ENCODE measurements around the gene GET4. TPM values are rescaled to one million over a fixed set of nuclear protein-coding genes. Genes with fewer than 3 reads are reported as not detected.

The GET4 gene
- polyA plus RNA-seq, 1 donor (not counting 4 experiments of a cell fraction or from before 2014, with no cell fraction given), result 21.1 TPM

DNA sequence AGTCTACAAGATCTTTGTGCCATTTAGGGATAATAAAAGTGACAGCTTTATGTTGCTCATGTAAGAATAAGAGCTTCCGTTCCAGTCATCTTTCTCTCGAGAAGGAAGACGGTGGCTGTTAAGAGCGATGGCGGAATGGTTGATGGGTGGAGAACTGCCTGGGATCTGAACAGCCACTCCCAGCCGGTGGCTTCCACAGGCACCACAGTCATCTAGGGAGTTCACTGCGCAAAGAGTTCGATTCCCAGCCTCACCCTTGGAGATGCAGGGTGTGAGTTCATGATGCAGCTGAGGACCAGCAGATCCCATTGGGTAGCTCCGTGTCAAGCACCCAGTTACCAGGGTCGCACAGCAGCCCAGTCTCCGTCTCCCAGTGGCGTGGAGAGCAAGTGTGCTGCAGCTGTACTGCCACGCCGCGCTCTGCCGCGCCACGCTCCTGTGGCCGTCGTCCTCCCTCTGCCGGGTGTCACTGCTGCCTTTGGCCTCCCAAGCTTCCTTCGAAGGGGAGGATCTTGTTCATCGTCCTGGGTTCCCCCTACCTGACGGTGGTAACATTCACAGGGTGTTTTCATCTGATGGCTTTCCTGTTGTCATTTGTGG, 36.3 kb upstream of the GET4 start:
- no peaks in the 10 kb centered on the region for H3K9me1 ChIP-seq (ENCODE audit: control insufficient read depth, extremely low read depth, insufficient read depth, low read length)
- H3K4me1 ChIP-seq (ENCODE audit: control insufficient read depth, extremely low read depth, insufficient read depth, low read length), result peaks cover 25% of the 10 kb centered on the region
- H3K9me3 ChIP-seq (ENCODE audit: control insufficient read depth, low read depth, low read length), result no peaks in the 10 kb centered on the region
- H3K9ac ChIP-seq (ENCODE audit: control insufficient read depth, extremely low read depth, insufficient read depth, low read length), result no peak overlapping the region
- no peak overlapping the region for H3K27ac ChIP-seq (ENCODE audit: control insufficient read depth, insufficient read depth, low read length)
- no peak overlapping the region for H3K4me3 ChIP-seq (ENCODE audit: control insufficient read depth in 2 of 3, extremely low read depth in 1 of 3, insufficient read depth in 2 of 3, low read depth in 1 of 3, low read length in 3 of 3)
- dilution Hi-C loops (cut with MboI; ENCODE audit: extremely low pct_ligation_motif_present, low sequenced_read_pairs), result no loop called here
- FAIRE-seq, result no peak
- H3K79me2 ChIP-seq (ENCODE audit: control insufficient read depth, insufficient read depth, low read length), result peaks cover 54% of the 10 kb centered on the region
- H3K27me3 ChIP-seq (ENCODE audit: control insufficient read depth, extremely low read depth, insufficient read depth, low read length), result no peaks in the 10 kb centered on the region
- H2AFZ ChIP-seq (ENCODE audit: control insufficient read depth, low read length), result no peak overlapping the region
- TF ChIP-seq, protein P1, sequence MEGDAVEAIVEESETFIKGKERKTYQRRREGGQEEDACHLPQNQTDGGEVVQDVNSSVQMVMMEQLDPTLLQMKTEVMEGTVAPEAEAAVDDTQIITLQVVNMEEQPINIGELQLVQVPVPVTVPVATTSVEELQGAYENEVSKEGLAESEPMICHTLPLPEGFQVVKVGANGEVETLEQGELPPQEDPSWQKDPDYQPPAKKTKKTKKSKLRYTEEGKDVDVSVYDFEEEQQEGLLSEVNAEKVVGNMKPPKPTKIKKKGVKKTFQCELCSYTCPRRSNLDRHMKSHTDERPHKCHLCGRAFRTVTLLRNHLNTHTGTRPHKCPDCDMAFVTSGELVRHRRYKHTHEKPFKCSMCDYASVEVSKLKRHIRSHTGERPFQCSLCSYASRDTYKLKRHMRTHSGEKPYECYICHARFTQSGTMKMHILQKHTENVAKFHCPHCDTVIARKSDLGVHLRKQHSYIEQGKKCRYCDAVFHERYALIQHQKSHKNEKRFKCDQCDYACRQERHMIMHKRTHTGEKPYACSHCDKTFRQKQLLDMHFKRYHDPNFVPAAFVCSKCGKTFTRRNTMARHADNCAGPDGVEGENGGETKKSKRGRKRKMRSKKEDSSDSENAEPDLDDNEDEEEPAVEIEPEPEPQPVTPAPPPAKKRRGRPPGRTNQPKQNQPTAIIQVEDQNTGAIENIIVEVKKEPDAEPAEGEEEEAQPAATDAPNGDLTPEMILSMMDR (optimal IDR thresholded peaks at IDR 0.05 in 1 of 3, IDR thresholded peaks at IDR 0.05 in 1 of 3, conservative IDR thresholded peaks at IDR 0.05 in 1 of 3; ENCODE audit: extremely low read depth in 1 of 3, insufficient read depth in 2 of 3, low read length in 3 of 3), result no peak
- no peak for TF ChIP-seq EZH2 (IDR thresholded peaks at IDR 0.05; ENCODE audit: low read length)
- H3K36me3 ChIP-seq (ENCODE audit: control insufficient read depth in 2 of 2, extremely low read depth in 1 of 2, insufficient read depth in 2 of 2, low read length in 2 of 2), result peaks cover 32 to 48% of the 10 kb centered on the region in 2 experiments
- DNase-seq (ENCODE audit: low read depth, low spot score), result no peak
- H3K4me2 ChIP-seq (ENCODE audit: control insufficient read depth, extremely low read depth, insufficient read depth, low read depth, low read length), result no peak overlapping the region
- H4K20me1 ChIP-seq (ENCODE audit: control insufficient read depth, extremely low read depth, insufficient read depth, low read length), result no peaks in the 10 kb centered on the region

DNA sequence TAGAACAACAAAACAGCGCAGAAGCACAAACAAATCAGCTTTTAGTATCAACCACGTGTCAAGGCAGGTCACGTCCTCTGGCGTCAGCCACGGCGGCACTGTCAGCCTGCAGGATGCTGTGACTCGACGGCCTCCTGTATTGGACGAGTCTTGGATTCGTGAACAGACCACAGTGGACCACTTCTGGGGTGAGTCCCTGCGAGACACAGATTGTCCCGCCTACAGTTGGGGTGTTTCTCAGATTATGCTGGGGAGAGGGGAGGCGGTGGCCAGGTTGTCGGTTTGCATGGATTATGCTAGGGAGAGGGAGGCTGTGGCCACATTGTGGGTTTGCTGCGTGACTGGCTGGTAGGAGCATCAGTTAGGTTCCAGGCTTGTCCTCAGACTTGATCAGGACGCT, 34.4 kb upstream of the GET4 start:
- dilution Hi-C loops (cut with MboI; ENCODE audit: extremely low pct_ligation_motif_present, low sequenced_read_pairs), result no loop called here
- Histone ChIP-seq H3K4me3 (ENCODE audit: control insufficient read depth in 2 of 3, extremely low read depth in 1 of 3, insufficient read depth in 2 of 3, low read depth in 1 of 3, low read length in 3 of 3) (no peak overlapping the region), H4K20me1 (ENCODE audit: control insufficient read depth, extremely low read depth, insufficient read depth, low read length) (no peaks in the 10 kb centered on the region), H3K4me2 (ENCODE audit: control insufficient read depth, extremely low read depth, insufficient read depth, low read depth, low read length) (no peak overlapping the region), H3K27ac (ENCODE audit: control insufficient read depth, insufficient read depth, low read length) (no peak overlapping the region), H3K9me1 (ENCODE audit: control insufficient read depth, extremely low read depth, insufficient read depth, low read length) (no peaks in the 10 kb centered on the region), H2AFZ (ENCODE audit: control insufficient read depth, low read length) (no peak overlapping the region), H3K79me2 (ENCODE audit: control insufficient read depth, insufficient read depth, low read length) (peaks cover 57% of the 10 kb centered on the region), H3K36me3 (ENCODE audit: control insufficient read depth in 2 of 2, extremely low read depth in 1 of 2, insufficient read depth in 2 of 2, low read length in 2 of 2) (peaks cover 32 to 46% of the 10 kb centered on the region in 2 experiments), H3K9me3 (ENCODE audit: control insufficient read depth, low read depth, low read length) (no peaks in the 10 kb centered on the region), H3K27me3 (ENCODE audit: control insufficient read depth, extremely low read depth, insufficient read depth, low read length) (no peaks in the 10 kb centered on the region), H3K4me1 (ENCODE audit: control insufficient read depth, extremely low read depth, insufficient read depth, low read length) (peaks cover 6% of the 10 kb centered on the region), H3K9ac (ENCODE audit: control insufficient read depth, extremely low read depth, insufficient read depth, low read length) (no peak overlapping the region)
- no peak for FAIRE-seq
- no peak for DNase-seq (ENCODE audit: low read depth, low spot score)
- TF ChIP-seq EZH2 (IDR thresholded peaks at IDR 0.05; ENCODE audit: low read length), result no peak
- TF ChIP-seq, protein P1 (optimal IDR thresholded peaks at IDR 0.05 in 1 of 3, IDR thresholded peaks at IDR 0.05 in 1 of 3, conservative IDR thresholded peaks at IDR 0.05 in 1 of 3; ENCODE audit: extremely low read depth in 1 of 3, insufficient read depth in 2 of 3, low read length in 3 of 3), result no peak
